ENCODE results near the gene SLC17A9. TPM values are rescaled to one million over a fixed set of nuclear protein-coding genes. Genes with fewer than 3 reads are reported as not detected.

SLC17A9 gene
- total and polyA plus RNA-seq, 3 experiments from 2014 or later: 1.0 to 26.8 (median 26.4) TPM

- Histone ChIP-seq H3K9me3 (ENCODE audit: low read length) (no peaks in the 10 kb centered on the region), H3K36me3 (ENCODE audit: insufficient read depth, low read length) (peaks cover 8% of the 10 kb centered on the region), H3K27me3 (ENCODE audit: insufficient read depth, low read length, poor library complexity, severe bottlenecking) (no peaks in the 10 kb centered on the region), H3K27ac (ENCODE audit: low read depth, low read length) (no peak overlapping the region), H3K4me3 (ENCODE audit: low read length) (no peak overlapping the region), H3K4me1 (ENCODE audit: insufficient read depth, low read length) (peaks cover 49% of the 10 kb centered on the region)
- Mint-ChIP-seq H3K36me3 (peaks cover 0 to 31% (median 0%) of the 10 kb centered on the region in 3 donors), H3K27ac (no peak overlapping the region), H3K9me3 (no peaks in the 10 kb centered on the region), H3K4me1 (peaks cover 25 to 35% (median 34%) of the 10 kb centered on the region in 3 donors), H3K27me3 (no peaks in the 10 kb centered on the region), H3K4me3 (peak overlapping the region in 3 of 7 donors; percentile 81 to 98 (median 94))
- ChIA-PET CTCF (interaction anchor here (1.1 to 4.6 kb wide), 6 partner anchors 9 to 32 kb away, joined by 5 to 38 read pairs (median 7); partner anchors contain the start of genes DIDO1 and SLC17A9), POLR2A (interaction anchor here (1.1 to 2.5 kb wide), 3 partner anchors 10 to 18 kb away, joined by 3 to 30 read pairs (median 11); partner anchors contain the start of gene DIDO1)
- no peak for DNase-seq
Measured at GRCh38 chr20:62935968-62936585, 16.4 kb upstream of the SLC17A9 start.

GRCh38 chr20:62937268-62938104, 15.0 kb upstream of the SLC17A9 start:
- Histone ChIP-seq H3K36me3 (ENCODE audit: insufficient read depth, low read length) (peaks cover 8% of the 10 kb centered on the region), H3K4me3 (ENCODE audit: low read length) (peak overlapping the region; percentile 93), H3K4me1 (ENCODE audit: insufficient read depth, low read length) (peaks cover 49% of the 10 kb centered on the region), H3K9me3 (ENCODE audit: low read length) (no peaks in the 10 kb centered on the region), H3K27me3 (ENCODE audit: insufficient read depth, low read length, poor library complexity, severe bottlenecking) (no peaks in the 10 kb centered on the region), H3K27ac (ENCODE audit: low read depth, low read length) (peak overlapping the region; percentile 87)
- Mint-ChIP-seq H3K9me3 (no peaks in the 10 kb centered on the region), H3K36me3 (peaks cover 0 to 44% (median 5%) of the 10 kb centered on the region in 3 donors), H3K4me1 (peaks cover 29 to 44% (median 43%) of the 10 kb centered on the region in 3 donors), H3K27me3 (no peaks in the 10 kb centered on the region), H3K27ac (peak overlapping the region; percentile 94 to 98 (median 96)), H3K4me3 (peak overlapping the region in 6 of 7 donors; percentile 94 to 98 (median 98))
- DNase-seq: peak; percentile 95 to 98 (median 97)
- POLR2A ChIA-PET: interaction anchor here (0.5 to 2.9 kb wide), 12 partner anchors 8 to 815 kb away, joined by 3 to 30 read pairs (median 3); partner anchors contain the start of genes DIDO1, LSM14B, MRGBP and TCFL5
- CTCF ChIA-PET: interaction anchor here (1.1 to 4.6 kb wide), 5 partner anchors 11 to 34 kb away, joined by 5 to 38 read pairs (median 7); partner anchors contain the start of genes DIDO1 and SLC17A9

- Mint-ChIP-seq H3K27ac (peak within 1 kb of the TSS; percentile 94 to 98 (median 96)), H3K9me3 (no peaks in the 10 kb centered on the region), H3K4me1 (peaks cover 29 to 44% (median 43%) of the 10 kb centered on the region in 3 donors), H3K27me3 (no peaks in the 10 kb centered on the region), H3K4me3 (peak within 1 kb of the TSS; percentile 90 to 98 (median 97)), H3K36me3 (peaks cover 0 to 45% (median 5%) of the 10 kb centered on the region in 3 donors)
- Histone ChIP-seq H3K4me1 (ENCODE audit: insufficient read depth, low read length) (peaks cover 49% of the 10 kb centered on the region), H3K27ac (ENCODE audit: low read depth, low read length) (peak within 1 kb of the TSS; percentile 87), H3K9me3 (ENCODE audit: low read length) (no peaks in the 10 kb centered on the region), H3K36me3 (ENCODE audit: insufficient read depth, low read length) (peaks cover 13% of the 10 kb centered on the region), H3K27me3 (ENCODE audit: insufficient read depth, low read length, poor library complexity, severe bottlenecking) (no peaks in the 10 kb centered on the region), H3K4me3 (ENCODE audit: low read length) (peak within 1 kb of the TSS; percentile 93)
- ChIA-PET CTCF (interaction anchor here (1.8 to 4.6 kb wide), 4 partner anchors 11 to 35 kb away, joined by 5 to 38 read pairs (median 11); partner anchors contain the start of genes DIDO1 and SLC17A9), POLR2A (interaction anchor here (0.5 to 2.9 kb wide), 9 partner anchors 9 to 816 kb away, joined by 3 to 30 read pairs (median 4); partner anchors contain the start of genes DIDO1, LSM14B, MRGBP and TCFL5)
- DNase-seq: peak in 1 of 5 donors; percentile 34
Measured at GRCh38 chr20:62938105-62938888, 14.2 kb upstream of the SLC17A9 start, which contains the start of gene GID8. Gene GID8, plus strand, starts transcription at chr20:62938147. Its CDS starts 3,356 bp downstream, at chr20:62941503.

GRCh38 chr20:62940875-62941274, 11.6 kb upstream of the SLC17A9 start:
- H3K27me3 Mint-ChIP-seq: no peaks in the 10 kb centered on the region
- H3K27me3 ChIP-seq (ENCODE audit: insufficient read depth, low read length, poor library complexity, severe bottlenecking): no peaks in the 10 kb centered on the region
- H3K4me3 ChIP-seq (ENCODE audit: low read length): no peak overlapping the region
- ChIA-PET CTCF (interaction anchor here (1.5 kb wide), 1 partner anchor 32 kb away, joined by 3 read pairs; no protein-coding TSS in a partner anchor), POLR2A (no interaction called here)
- peaks cover 5 to 68% (median 6%) of the 10 kb centered on the region in 3 donors for H3K36me3 Mint-ChIP-seq
- no peak for DNase-seq
- no peak overlapping the region for H3K27ac ChIP-seq (ENCODE audit: low read depth, low read length)
- peak overlapping the region in 3 of 7 donors; percentile 9 to 74 (median 72) for H3K4me3 Mint-ChIP-seq
- peaks cover 31% of the 10 kb centered on the region for H3K4me1 ChIP-seq (ENCODE audit: insufficient read depth, low read length)
- no peaks in the 10 kb centered on the region for H3K9me3 ChIP-seq (ENCODE audit: low read length)
- H3K27ac Mint-ChIP-seq: peak overlapping the region in 1 of 8 donors; percentile 45
- H3K4me1 Mint-ChIP-seq: peaks cover 31 to 47% (median 44%) of the 10 kb centered on the region in 3 donors
- H3K9me3 Mint-ChIP-seq: no peaks in the 10 kb centered on the region
- H3K36me3 ChIP-seq (ENCODE audit: insufficient read depth, low read length): peaks cover 20% of the 10 kb centered on the region

- peaks cover 6 to 76% (median 7%) of the 10 kb centered on the region in 3 donors for H3K36me3 Mint-ChIP-seq
- POLR2A ChIA-PET: no interaction called here
- H3K27ac Mint-ChIP-seq: peak overlapping the region in 1 of 8 donors; percentile 6
Measured at GRCh38 chr20:62941792-62942191, 10.7 kb upstream of the SLC17A9 start.

GRCh38 chr20:62942456-62942855, 10.1 kb upstream of the SLC17A9 start:
- H3K9me3 Mint-ChIP-seq: no peaks in the 10 kb centered on the region
- H3K9me3 ChIP-seq (ENCODE audit: low read length): no peaks in the 10 kb centered on the region
- H3K27me3 ChIP-seq (ENCODE audit: insufficient read depth, low read length, poor library complexity, severe bottlenecking): no peaks in the 10 kb centered on the region
- H3K4me1 Mint-ChIP-seq: peaks cover 25 to 41% (median 39%) of the 10 kb centered on the region in 3 donors
- H3K27ac ChIP-seq (ENCODE audit: low read depth, low read length): no peak overlapping the region
- peak overlapping the region in 1 of 7 donors; percentile 13 for H3K4me3 Mint-ChIP-seq
- ChIA-PET POLR2A (no interaction called here), CTCF (no interaction called here)
- no peak for DNase-seq
- no peaks in the 10 kb centered on the region for H3K27me3 Mint-ChIP-seq
- peaks cover 6 to 79% (median 11%) of the 10 kb centered on the region in 3 donors for H3K36me3 Mint-ChIP-seq
- H3K27ac Mint-ChIP-seq: no peak overlapping the region
- H3K4me3 ChIP-seq (ENCODE audit: low read length): no peak overlapping the region
- peaks cover 34% of the 10 kb centered on the region for H3K36me3 ChIP-seq (ENCODE audit: insufficient read depth, low read length)
- H3K4me1 ChIP-seq (ENCODE audit: insufficient read depth, low read length): peaks cover 21% of the 10 kb centered on the region

More at GRCh38 chr20:62941792-62942191, 10.7 kb upstream of the SLC17A9 start:
- Mint-ChIP-seq H3K4me1 (peaks cover 29 to 44% (median 42%) of the 10 kb centered on the region in 3 donors), H3K9me3 (no peaks in the 10 kb centered on the region), H3K27me3 (no peaks in the 10 kb centered on the region), H3K4me3 (peak overlapping the region in 1 of 7 donors; percentile 72)
- DNase-seq: no peak
- Histone ChIP-seq H3K4me1 (ENCODE audit: insufficient read depth, low read length) (peaks cover 24% of the 10 kb centered on the region), H3K4me3 (ENCODE audit: low read length) (no peak overlapping the region), H3K27me3 (ENCODE audit: insufficient read depth, low read length, poor library complexity, severe bottlenecking) (no peaks in the 10 kb centered on the region), H3K27ac (ENCODE audit: low read depth, low read length) (no peak overlapping the region), H3K9me3 (ENCODE audit: low read length) (no peaks in the 10 kb centered on the region), H3K36me3 (ENCODE audit: insufficient read depth, low read length) (peaks cover 29% of the 10 kb centered on the region)
- CTCF ChIA-PET: interaction anchor here (1.5 kb wide), 1 partner anchor 31 kb away, joined by 3 read pairs; no protein-coding TSS in a partner anchor

- peaks cover 6 to 84% (median 13%) of the 10 kb centered on the region in 3 donors for H3K36me3 Mint-ChIP-seq
- Histone ChIP-seq H3K9me3 (ENCODE audit: low read length) (no peaks in the 10 kb centered on the region), H3K4me3 (ENCODE audit: low read length) (no peak overlapping the region), H3K36me3 (ENCODE audit: insufficient read depth, low read length) (peaks cover 39% of the 10 kb centered on the region), H3K27me3 (ENCODE audit: insufficient read depth, low read length, poor library complexity, severe bottlenecking) (no peaks in the 10 kb centered on the region), H3K4me1 (ENCODE audit: insufficient read depth, low read length) (peaks cover 21% of the 10 kb centered on the region), H3K27ac (ENCODE audit: low read depth, low read length) (no peak overlapping the region)
- H3K9me3 Mint-ChIP-seq: no peaks in the 10 kb centered on the region
- H3K4me1 Mint-ChIP-seq: peaks cover 23 to 37% (median 35%) of the 10 kb centered on the region in 3 donors
- no peak overlapping the region for H3K4me3 Mint-ChIP-seq
- CTCF ChIA-PET: interaction anchor here (2.2 kb wide), 1 partner anchor 29 kb away, joined by 5 read pairs; no protein-coding TSS in a partner anchor
- DNase-seq: no peak
- H3K27ac Mint-ChIP-seq: no peak overlapping the region
- POLR2A ChIA-PET: no interaction called here
- no peaks in the 10 kb centered on the region for H3K27me3 Mint-ChIP-seq
Measured at GRCh38 chr20:62943396-62943795, 9.1 kb upstream of the SLC17A9 start.
